Kasumi-1 (cell line): Measurements from ENCODE around the gene SH3RF3.
A peak's percentile ranks its signal among the peaks of the same experiment; 100 is the strongest.

Source experiments
- DNase-seq, 2 experiments: peaks; one replicate each; lab custom pipeline; 2025; lab: John Stamatoyannopoulos, UW

SH3RF3 gene

GRCh38 chr2:109418716-109419115 is 289.7 kb downstream of the SH3RF3 start:
- no peak for DNase-seq

GRCh38 chr2:109419171-109419756 is 290.3 kb downstream of the SH3RF3 start:
- DNase-seq = no peak

GRCh38 chr2:109419960-109420370 is 291.0 kb downstream of the SH3RF3 start:
- no peak for DNase-seq

GRCh38 chr2:109421101-109421500 is 292.1 kb downstream of the SH3RF3 start:
- DNase-seq = no peak

GRCh38 chr2:109421642-109422041 is 292.6 kb downstream of the SH3RF3 start:
- DNase-seq = no peak

GRCh38 chr2:109422071-109422757 is 293.2 kb downstream of the SH3RF3 start:
- DNase-seq = no peak

GRCh38 chr2:109422758-109423500 is 293.9 kb downstream of the SH3RF3 start:
- no peak for DNase-seq

GRCh38 chr2:109423556-109424359 is 294.8 kb downstream of the SH3RF3 start:
- DNase-seq = no peak

GRCh38 chr2:109425411-109425810 is 296.4 kb downstream of the SH3RF3 start:
- DNase-seq = no peak

- no peak for DNase-seq
Observed at GRCh38 chr2:109427661-109428091, 298.7 kb downstream of the SH3RF3 start.

- DNase-seq = peak; percentile 10 to 12
Observed at GRCh38 chr2:109428281-109428680, 299.3 kb downstream of the SH3RF3 start.

- no peak for DNase-seq
Observed at GRCh38 chr2:109428841-109429566, 300.0 kb downstream of the SH3RF3 start.

GRCh38 chr2:109429567-109430328 is 300.7 kb downstream of the SH3RF3 start:
- DNase-seq = no peak

- DNase-seq = no peak
Observed at GRCh38 chr2:109430329-109430636, 301.3 kb downstream of the SH3RF3 start.

- DNase-seq = no peak
Observed at GRCh38 chr2:109432421-109432820, 303.4 kb downstream of the SH3RF3 start.

GRCh38 chr2:109433486-109433885 is 304.5 kb downstream of the SH3RF3 start:
- no peak for DNase-seq

- DNase-seq = no peak
Observed at GRCh38 chr2:109433926-109434325, 304.9 kb downstream of the SH3RF3 start.

GRCh38 chr2:109434351-109434750 is 305.3 kb downstream of the SH3RF3 start:
- DNase-seq = no peak

- no peak for DNase-seq
Observed at GRCh38 chr2:109435066-109435690, 306.2 kb downstream of the SH3RF3 start.

GRCh38 chr2:109435901-109436598 is 307.0 kb downstream of the SH3RF3 start:
- DNase-seq = no peak
